Raji (cell line): Measurements from ENCODE around the gene SLF1.

Experiments used
- POLR2A ChIP-seq: IDR thresholded peaks from 2 replicates; pipeline ENCODE4 v1.6.1; 2011; ENCODE audit warnings: low read depth, low read length, control low read depth; ENCODE audit not compliant: insufficient read depth

The SLF1 gene

GRCh38 chr5:94618493-94619328 lies at the start of gene SLF1, which contains the start of gene KIAA0825:
SLF1 (plus strand) TSS chr5:94618669; CDS start chr5:94628811, 10,142 bp downstream.
KIAA0825 (minus strand) TSS chr5:94618604; CDS start chr5:94537126, 81,478 bp downstream.
- TF ChIP-seq POLR2A, result peak; percentile 90

- no peak for TF ChIP-seq POLR2A
These were observed 47.1 kb upstream of the SLF1 start for GRCh38 chr5:94571415-94571814.

- TF ChIP-seq POLR2A, result no peak
These were observed 43.3 kb upstream of the SLF1 start for GRCh38 chr5:94575196-94575595.

GRCh38 chr5:94577466-94578245 lies 40.8 kb upstream of the SLF1 start:
- TF ChIP-seq POLR2A, result no peak

- no peak for TF ChIP-seq POLR2A
These were observed 23.1 kb upstream of the SLF1 start for GRCh38 chr5:94595281-94595840.

- no peak for TF ChIP-seq POLR2A
These were observed 4.9 kb upstream of the SLF1 start for GRCh38 chr5:94613583-94613982.

- TF ChIP-seq POLR2A, result no peak
These were observed 4.2 kb upstream of the SLF1 start for GRCh38 chr5:94614156-94614805.

GRCh38 chr5:94615862-94616261 lies 2.6 kb upstream of the SLF1 start:
- no peak for TF ChIP-seq POLR2A

GRCh38 chr5:94618029-94618492 lies 408 bp upstream of the SLF1 start:
- TF ChIP-seq POLR2A, result no peak

GRCh38 chr5:94620256-94620655 lies 1.8 kb downstream of the SLF1 start:
- TF ChIP-seq POLR2A, result no peak

- no peak for TF ChIP-seq POLR2A
These were observed 3.3 kb downstream of the SLF1 start for GRCh38 chr5:94621763-94622162.

GRCh38 chr5:94623011-94623410 lies 4.5 kb downstream of the SLF1 start:
- TF ChIP-seq POLR2A, result no peak

GRCh38 chr5:94623877-94624276 lies 5.4 kb downstream of the SLF1 start:
- TF ChIP-seq POLR2A, result no peak

- TF ChIP-seq POLR2A, result no peak
These were observed 8.7 kb downstream of the SLF1 start for GRCh38 chr5:94627191-94627590.

- TF ChIP-seq POLR2A, result no peak
These were observed 13.6 kb downstream of the SLF1 start for GRCh38 chr5:94632024-94632423.
